ENCODE data around the gene RTN3.

GRCh38 chr11:63791495-63792167, 110.3 kb downstream of the RTN3 start:
- TF ChIP-seq, protein P1, sequence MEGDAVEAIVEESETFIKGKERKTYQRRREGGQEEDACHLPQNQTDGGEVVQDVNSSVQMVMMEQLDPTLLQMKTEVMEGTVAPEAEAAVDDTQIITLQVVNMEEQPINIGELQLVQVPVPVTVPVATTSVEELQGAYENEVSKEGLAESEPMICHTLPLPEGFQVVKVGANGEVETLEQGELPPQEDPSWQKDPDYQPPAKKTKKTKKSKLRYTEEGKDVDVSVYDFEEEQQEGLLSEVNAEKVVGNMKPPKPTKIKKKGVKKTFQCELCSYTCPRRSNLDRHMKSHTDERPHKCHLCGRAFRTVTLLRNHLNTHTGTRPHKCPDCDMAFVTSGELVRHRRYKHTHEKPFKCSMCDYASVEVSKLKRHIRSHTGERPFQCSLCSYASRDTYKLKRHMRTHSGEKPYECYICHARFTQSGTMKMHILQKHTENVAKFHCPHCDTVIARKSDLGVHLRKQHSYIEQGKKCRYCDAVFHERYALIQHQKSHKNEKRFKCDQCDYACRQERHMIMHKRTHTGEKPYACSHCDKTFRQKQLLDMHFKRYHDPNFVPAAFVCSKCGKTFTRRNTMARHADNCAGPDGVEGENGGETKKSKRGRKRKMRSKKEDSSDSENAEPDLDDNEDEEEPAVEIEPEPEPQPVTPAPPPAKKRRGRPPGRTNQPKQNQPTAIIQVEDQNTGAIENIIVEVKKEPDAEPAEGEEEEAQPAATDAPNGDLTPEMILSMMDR (IDR thresholded peaks at IDR 0.05; ENCODE audit: low read length) = no peak
- no peak for TF ChIP-seq EZH2 (IDR thresholded peaks at IDR 0.05; ENCODE audit: borderline replicate concordance, low read length)
